Activated CD8-positive, alpha-beta memory T cell treated with anti-CD3 and anti-CD28 coated beads, Interleukin-2, amount 50 U/mL, for 48 hours (primary cell): ENCODE data around the gene PLPPR2.
"Not testable (repeated sequence)": the region's sequence is repeated elsewhere in the genome, so short reads cannot be mapped to it uniquely, and the experiment has no call there.

Experiments used
- DNase-seq: peaks from one replicate; pipeline ENCODE4 v3.0.0-alpha.2; 2020

The PLPPR2 gene

GRCh38 chr19:11342429-11342828 lies 12.8 kb upstream of the PLPPR2 start:
- DNase-seq = no peak

DNA sequence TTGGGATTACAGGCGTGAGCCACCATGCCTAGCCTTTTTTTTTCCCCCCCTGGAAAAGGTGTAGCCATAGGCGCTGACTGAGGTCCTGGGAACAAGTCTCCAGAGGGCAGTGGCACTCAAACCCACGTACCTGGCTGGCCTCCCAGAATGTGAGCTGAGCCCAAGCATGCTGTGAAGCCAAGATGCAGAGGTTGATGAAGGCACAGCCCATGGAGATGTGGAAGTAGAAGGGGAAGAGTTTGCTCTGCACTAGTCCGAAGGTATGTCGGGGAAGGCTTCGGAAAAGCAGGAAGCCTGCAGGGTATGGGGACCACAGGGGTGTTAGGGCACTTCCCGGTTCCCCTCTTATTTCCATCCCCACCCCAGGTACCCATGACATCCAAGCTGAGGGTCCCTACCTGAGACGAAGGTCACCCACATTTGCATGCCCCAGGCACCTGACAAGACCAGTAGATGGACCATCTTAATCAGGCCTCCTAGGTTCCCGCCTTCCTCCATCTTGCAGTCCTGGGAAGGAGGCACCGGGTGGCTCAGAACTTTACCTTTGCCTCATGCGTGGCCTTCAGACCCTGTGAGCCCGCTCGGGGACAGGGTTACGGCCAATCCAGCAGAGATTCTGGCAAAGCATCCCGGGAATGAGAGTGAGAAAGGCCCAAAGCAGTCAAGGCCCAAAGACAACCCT lies 10.0 kb upstream of the PLPPR2 start:
- DNase-seq = no peak

DNA sequence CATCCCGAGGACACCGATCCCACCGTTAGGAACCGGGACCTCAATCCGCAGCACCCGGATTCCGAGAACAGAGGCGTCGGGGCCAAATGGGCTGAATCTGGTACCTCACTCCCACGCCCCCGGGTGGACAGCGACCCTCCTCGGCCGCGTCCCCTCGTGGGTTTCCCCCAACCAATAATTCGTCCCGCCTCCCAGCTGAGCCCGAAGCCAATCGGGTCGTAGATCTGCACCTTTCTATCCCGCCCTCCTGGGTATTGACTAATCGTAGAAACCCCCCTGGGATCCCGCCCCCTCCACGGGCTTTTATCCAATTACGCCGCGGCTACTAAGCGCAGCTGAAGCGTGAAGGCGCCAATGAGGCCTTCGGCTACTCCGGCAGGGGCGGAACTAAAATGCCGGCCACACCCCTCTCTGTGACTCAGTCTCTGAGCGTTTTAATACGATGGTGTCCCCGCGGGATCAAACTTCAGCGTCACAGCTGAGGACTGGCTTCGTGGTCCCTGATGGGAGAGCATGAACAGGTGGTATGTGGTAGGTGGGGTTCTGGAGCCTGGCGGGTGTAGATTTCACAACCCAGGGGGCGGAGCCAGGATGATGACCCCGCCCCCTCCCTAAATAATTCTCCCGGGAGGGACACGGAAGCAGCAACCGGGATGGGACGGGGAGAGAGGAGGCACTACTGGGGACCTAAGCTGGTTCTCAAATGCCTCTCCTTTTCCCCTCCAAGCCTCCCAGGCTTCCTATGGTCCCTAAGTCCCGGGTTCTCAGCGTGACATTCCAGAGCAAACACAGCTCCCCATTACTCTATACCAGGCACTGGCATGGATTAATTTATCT lies 8.9 kb upstream of the PLPPR2 start, which contains the start of the genes CCDC159 and TMEM205:
Gene CCDC159, plus strand, starts transcription at position 416 of the 837 bp plus-strand sequence. Its CDS starts 88 bp downstream, at position 504.
Gene TMEM205, minus strand, starts transcription at position 165 of the 837 bp plus-strand sequence. CDS start 649 bp downstream, outside the sequence.
- DNase-seq = peak; percentile 96

- DNase-seq = no peak
Observed at GRCh38 chr19:11347546-11348039, 7.6 kb upstream of the PLPPR2 start.

- DNase-seq = no peak
Observed at GRCh38 chr19:11349171-11349570, 6.1 kb upstream of the PLPPR2 start.

- DNase-seq = not testable (repeated sequence)
Observed at GRCh38 chr19:11354102-11354501, 1.1 kb upstream of the PLPPR2 start.

- no peak for DNase-seq
Observed at GRCh38 chr19:11356074-11356397, 804 bp downstream of the PLPPR2 start.

DNA sequence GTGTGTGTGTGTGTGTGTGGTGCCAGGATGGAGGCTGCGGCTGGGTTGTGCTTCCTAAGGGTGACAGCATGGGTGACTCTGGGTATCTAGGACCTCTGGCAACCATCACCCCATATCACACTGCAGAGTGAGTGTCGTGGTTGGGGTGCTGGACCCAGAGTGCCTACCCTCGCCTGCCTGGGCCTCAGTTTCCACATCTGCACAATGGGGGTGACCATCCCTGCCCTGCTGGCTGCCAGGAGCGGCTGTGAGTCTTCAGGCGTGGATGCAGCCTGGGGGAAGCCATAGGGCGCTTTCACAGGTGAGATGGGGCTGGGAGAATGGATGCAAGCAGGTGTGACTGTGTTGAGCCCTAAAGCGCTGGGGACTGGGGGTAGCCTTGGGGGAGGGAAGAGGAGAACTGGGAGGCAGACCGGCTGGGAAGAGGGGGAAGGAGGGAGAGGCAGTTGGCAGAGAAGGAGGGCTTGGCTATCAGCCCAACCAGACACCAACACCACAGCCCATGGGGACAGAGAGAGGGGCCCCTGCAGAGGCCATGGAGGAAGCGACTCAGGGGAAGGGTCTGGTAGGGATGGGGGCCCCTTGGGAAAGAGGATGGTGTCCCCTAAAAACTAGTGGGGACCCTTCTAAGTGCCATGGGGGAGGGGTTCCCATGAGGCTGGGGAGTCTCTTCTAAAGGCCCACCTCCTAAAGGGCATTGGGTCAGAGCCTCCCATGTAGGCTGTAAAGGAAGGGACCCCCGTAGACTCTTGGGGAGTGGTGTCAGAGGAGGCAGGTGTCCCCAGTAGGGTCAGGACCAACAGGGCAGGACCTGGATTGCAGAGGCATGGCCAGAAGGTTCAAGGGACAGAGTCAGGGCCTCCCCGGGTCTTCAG lies 1.7 kb downstream of the PLPPR2 start:
- no peak for DNase-seq

- no peak for DNase-seq
Observed at GRCh38 chr19:11359421-11359820, 4.2 kb downstream of the PLPPR2 start.

DNA sequence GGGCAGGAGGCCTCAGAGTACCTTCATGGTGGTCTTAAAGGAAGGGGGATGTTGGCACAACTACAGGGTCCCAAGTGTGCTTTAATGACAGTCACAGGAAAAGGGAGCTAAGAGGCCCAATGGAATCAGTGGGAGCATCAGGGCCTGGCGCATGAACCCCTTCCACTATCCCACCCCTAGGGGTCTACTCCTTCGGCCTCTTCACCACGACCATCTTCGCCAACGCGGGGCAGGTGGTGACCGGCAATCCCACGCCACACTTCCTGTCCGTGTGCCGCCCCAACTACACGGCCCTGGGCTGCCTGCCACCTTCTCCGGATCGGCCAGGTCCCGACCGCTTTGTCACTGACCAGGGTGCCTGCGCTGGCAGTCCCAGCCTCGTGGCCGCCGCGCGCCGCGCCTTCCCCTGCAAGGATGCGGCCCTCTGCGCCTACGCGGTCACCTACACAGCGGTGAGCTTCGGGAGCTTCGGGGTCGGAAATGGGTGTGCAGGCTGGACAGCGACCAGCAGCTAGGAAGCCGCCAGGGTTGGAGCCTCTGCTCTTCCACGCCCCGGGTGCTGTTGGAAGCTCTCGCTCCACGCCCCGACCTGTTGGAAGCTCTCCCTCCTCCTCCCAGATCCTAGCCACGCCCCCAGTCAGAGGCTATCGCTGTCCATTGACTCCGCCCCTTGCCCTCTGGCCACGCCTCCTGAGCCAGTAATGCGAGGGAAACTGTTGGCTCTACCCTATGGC lies 6.0 kb downstream of the PLPPR2 start:
- no peak for DNase-seq

DNA sequence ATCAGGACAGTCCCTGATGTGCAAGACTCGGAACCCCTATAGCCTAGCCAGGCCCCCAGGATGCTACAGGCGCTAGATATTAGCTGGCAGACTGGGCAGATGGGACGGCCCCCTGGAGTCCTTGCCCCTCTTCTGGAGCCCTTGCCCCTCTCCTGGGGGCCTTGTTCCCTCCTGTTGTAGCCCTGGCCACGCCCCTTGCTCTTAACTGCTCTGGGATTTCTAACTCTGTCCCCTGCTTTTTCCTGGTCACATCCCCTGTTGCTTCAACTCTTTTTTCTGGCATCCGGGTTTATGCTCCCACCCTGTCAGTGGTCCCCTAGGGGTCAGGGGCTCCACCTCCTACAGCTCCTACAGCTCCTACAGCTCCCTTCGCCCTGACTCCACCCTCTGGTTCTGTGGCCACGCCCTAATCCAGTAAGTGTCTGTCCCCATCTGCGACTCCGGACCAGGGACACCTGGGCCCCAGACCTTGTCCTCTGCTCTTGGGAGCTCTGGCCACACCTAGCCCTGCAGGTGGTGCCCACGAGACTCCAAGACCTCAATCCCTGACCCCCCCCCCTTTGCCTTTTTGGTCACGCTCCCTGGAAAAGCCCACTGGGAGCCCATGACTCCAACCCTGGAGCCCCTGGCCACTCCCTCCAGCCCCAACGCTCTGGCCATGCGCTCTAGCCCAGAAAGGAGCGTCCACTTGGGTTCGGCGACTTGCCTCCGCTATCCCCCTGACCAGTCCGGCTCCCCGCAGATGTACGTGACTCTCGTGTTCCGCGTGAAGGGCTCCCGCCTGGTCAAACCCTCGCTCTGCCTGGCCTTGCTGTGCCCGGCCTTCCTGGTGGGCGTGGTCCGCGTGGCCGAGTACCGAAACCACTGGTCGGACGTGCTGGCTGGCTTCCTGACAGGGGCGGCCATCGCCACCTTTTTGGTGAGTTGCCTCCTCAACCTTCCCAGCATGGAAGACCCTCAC lies 6.8 kb downstream of the PLPPR2 start:
- no peak for DNase-seq

DNA sequence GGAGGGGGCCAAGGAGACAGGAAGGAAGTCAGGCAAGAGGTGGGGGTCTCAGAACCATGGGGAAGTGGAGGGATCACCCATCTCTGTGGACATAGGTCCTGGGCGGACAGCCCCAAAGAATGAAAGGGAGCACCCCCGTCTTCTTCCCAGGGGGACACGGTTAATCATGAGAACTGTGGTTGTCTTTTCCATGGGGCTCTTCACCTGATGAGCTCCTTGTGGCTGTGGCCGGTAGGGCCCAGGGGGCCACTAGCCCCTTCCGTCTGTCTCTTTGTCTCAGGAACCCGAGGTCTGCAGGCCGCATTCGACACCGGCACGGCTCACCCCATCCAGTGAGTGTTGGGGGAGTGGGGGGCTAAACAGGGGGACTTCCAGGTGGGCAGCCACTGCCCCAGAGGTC lies 8.6 kb downstream of the PLPPR2 start:
- DNase-seq = no peak

GRCh38 chr19:11364296-11364904 lies 9.2 kb downstream of the PLPPR2 start:
- DNase-seq = no peak

DNA sequence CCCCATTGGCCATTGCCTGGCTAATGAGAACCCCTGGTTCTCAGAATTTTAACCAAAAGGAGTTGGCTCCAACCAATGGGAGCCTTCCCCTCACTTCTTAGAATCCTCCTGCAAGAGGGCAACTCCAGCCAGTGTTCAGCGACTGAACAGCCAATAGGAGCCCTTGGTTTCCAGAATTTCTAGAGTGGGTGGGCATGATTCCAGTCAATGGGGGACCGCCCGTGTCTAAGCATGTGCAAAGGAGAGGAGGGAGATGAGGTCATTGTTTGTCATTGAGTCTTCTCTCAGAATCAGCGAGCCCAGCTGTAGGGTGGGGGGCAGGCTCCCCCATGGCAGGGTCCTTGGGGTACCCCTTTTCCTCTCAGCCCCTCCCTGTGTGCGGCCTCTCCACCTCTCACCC lies 9.7 kb downstream of the PLPPR2 start:
- no peak for DNase-seq

DNA sequence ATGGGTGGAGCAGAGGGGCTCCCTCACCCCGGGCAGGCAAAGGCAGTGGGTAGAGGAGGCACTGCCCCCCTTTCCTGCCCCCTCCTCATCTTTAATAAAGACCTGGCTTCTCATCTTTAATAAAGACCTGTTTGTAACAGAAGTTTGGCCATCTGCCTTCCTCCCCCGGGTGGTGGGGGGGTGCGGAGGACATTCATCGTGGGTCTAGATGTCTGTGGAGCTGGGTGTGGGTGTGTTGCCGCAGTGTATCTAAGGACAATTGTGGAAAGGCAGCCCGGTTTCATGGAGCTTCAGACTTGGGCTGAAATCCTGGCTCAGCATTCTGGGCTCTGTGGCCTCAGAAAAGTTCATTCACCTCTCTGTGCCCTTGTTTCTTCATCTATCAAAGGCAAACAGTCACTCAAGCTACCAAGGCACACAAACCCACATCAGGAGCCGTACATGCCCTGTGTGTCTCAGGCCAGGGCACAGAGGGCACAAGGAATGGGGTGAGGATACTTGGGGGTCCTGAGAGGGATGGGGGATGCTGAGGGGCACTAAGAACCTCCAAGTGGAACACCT lies 10.4 kb downstream of the PLPPR2 start:
- DNase-seq = no peak

DNA sequence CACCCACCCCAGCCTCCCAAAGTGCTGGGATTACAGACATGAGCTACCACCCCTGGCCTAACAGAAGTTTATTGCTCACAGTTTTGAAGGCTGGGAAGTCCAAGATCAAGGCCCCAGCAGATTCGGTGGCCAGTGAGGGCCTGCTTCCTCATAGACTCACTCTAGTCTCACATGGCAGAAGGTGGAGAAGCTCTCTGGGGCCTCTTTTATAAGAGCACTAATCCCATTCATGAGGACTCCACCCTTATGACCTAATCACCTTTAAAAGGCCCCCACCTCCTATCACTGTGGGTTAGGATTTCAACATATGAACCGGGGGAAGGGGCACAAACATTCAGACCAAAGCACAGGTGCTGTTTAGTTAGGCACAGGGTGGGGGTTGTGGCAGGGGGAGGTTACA lies 12.3 kb downstream of the PLPPR2 start:
- DNase-seq = no peak

DNA sequence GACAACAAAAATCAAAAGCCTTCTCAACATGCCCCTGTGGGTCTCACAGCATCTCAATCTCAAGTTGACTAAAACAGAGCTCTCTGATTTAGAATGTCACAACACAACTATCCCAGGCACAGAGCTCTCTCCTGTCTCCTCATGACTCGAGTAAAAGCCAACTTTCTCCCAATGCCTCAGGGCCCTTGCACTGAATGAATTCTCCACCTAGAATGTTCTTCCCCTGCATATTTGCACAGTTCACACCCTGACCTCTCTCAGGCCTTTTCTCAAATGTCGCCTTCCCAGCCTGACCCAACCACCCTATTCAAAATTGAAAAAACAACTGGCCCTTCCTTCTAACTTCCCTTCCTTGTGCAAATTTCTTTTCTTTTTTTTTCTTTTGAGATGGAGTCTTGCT lies 15.5 kb downstream of the PLPPR2 start:
- DNase-seq = no peak

GRCh38 chr19:11373166-11373884 lies 18.1 kb downstream of the PLPPR2 start:
- DNase-seq = no peak

DNA sequence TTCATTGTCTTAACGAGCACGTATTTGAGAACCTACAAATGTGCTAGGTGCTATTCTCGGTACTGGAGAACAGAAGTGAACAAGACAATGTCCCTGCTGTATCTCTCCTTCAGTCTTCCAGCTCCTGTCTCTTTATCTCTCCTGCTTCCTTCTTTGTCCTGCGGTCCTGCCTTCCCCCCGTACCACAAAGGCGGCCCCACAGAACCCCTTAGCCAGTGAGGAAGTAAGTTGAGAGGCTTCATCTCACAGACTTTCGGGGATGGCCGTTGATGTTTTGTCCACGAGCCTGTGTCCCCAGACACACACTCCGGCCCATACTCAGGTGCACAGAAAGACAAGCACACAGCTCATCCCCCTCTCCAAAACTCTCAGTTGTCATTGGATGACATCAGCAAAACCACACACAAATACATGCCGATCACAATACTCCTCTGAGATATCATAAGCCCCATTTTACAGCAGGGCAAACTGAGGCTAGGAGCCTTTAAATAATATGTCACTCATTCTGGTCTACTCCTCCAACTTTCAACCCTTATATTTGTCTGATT lies 18.7 kb downstream of the PLPPR2 start:
- DNase-seq = no peak
